ENCODE measurements around the gene RAD51C.
"Not testable (repeated sequence)": the region's sequence is repeated elsewhere in the genome, so short reads cannot be mapped to it uniquely, and the experiment has no call there.

RAD51C gene

GRCh38 chr17:58692239-58693055, at the start of gene RAD51C:
Gene RAD51C (plus strand): TSS chr17:58692602. CDS start chr17:58692644, 42 bp downstream.
- DNase-seq (ENCODE audit: low read depth in 3 of 3), result peak; percentile 78 to 87 (median 82)

GRCh38 chr17:58643147-58643546, 49.3 kb upstream of the RAD51C start:
- no peak for DNase-seq (ENCODE audit: low read depth in 3 of 3)

DNA sequence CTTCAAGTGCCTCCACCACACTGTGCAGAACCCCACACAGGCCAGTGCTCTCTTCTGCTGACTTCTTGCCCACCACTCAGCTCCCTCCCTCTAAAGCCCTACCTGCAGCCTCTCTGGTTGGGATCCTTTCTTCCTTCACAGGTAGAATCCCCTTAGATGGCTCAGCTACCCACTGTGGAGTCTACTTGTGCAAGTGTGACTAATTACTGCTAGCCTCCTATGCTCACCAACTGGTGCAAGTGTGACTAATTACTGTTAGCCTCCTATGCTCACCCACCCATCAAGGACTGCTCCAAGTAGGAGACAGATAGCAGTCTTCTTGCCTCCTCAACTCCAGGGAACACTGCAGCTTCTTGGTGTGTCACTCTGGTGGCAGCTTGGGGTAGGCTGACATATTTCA, 44.2 kb upstream of the RAD51C start:
- no peak for DNase-seq (ENCODE audit: low read depth in 3 of 3)

- DNase-seq (ENCODE audit: low read depth in 3 of 3), result not testable (repeated sequence)
Observed at GRCh38 chr17:58657962-58658803, 34.2 kb upstream of the RAD51C start.

DNA sequence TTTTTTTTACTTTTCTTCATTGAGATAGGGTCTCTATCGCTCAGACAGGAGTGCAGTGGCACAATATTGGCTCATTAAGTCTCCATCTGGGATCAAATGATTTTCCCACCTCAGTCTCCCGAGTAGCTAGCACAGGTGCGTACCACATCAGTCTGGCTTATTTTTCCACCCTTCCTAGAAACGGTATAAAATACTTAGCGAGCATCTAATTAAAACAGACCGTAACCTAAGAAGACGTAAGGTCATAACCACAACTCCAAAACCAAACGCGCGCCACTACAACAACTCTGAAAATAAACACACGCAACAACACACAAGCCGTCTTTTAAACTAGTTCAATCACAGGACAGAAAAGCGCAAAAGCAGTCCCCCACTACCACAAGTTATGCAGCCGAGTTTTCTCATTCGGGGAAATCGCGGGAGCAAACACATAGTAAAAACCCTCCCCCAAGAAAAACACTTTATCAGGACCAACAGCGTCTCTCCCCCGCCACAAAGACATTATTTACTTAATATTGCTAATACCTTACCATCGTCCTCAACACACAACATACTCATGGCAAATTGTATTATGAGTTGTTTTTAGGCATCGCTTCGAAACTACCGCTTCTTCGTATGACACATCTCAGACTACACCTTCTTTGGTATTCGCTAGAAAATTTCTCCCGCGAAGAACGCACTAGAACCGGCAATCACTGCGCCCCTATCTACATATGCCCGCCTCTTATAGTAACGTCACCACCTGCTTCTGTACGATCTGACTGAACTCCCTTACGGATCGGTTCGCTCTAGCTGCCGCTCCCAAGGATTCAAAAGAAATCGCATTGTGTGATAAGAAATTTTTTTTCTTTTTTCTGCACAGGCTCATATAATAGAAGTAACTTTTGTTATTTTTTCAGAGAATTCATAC, 33.3 kb upstream of the RAD51C start:
- DNase-seq (ENCODE audit: low read depth in 3 of 3), result peak; percentile 63 to 76 (median 66)

DNA sequence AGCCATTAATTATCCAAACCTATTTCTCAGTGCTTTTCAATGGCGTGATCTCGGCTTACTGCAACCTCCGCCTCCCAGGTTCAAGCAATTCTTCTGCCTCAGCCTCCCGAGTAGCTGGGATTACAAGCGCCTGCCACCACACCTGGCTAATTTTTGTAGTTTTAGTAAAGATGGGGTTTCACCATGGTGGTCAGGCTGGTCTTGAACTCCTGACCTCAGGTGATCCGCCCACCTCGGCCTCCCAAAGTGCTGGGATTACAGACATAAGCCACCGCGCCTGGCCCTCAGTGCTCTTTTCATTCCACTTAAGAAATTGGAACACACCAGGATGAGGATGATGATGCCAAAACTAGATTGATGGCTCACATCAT, 32.7 kb upstream of the RAD51C start:
- DNase-seq (ENCODE audit: low read depth in 3 of 3), result not testable (repeated sequence)

- no peak for DNase-seq (ENCODE audit: low read depth in 3 of 3)
Observed at GRCh38 chr17:58660621-58661020, 31.8 kb upstream of the RAD51C start.

DNA sequence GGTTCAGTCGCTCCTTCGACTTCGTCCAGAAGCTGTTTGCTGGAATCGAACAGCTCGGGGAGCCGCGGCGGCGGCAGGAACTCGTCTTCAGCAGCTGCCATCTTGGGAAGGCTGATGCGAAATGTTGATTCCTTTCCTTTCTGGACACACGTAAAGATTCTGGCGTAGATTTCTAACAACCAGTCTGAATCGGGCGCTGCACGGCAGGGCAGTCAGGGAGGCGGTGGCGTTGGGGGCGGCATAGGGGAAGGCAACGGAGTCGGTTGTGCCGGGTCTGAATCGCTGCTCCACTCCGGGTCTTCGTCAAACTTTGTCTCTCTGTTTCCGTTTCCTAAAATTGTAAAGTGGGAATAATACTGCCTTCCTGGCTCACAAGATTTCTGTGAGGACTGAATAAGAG, 30.9 kb upstream of the RAD51C start:
- no peak for DNase-seq (ENCODE audit: low read depth in 3 of 3)

GRCh38 chr17:58664302-58664701, 28.1 kb upstream of the RAD51C start:
- DNase-seq (ENCODE audit: low read depth in 3 of 3), result no peak

DNA sequence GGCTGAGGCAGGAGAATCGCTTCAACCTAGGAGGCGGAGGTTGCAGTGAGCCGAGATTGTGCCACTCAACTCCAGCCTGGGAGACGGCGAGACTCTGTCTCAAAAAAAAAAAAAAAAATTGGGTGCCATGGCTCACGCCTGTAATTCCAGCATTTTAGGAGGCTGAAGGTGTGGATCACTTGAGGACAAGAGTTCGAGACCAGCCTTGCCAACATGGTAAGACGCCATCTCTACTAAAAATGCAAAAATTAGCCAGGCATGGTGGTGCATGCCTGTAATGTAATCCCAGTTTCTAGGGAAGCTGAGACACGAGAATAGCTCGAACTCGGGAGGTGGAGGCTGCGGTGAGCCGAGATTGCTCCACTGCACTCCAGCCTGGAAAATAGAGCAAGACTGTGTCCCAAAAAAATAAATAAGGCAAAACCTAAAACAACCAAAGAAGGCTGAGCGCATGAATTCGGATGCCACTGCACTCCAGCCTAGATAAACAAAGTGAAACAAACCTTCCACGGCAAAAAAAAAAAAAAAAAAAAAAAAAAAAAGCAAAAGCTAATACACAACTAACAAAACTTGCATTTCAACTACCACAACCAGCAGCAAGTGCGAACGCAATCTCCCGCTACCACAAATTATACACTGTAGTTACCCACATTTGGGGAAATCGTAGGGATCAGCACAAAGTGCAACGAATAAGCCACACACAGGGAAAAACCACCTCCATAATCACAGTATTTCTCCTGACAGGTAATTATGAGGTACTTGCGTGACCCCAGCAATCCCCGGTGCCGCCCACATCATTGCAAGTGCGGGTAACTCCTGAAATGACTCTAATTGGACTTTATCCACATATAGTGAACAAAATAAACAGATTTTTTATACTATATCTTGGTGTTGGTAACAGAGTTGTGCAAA, 26.2 kb upstream of the RAD51C start:
- no peak for DNase-seq (ENCODE audit: low read depth in 3 of 3)

DNA sequence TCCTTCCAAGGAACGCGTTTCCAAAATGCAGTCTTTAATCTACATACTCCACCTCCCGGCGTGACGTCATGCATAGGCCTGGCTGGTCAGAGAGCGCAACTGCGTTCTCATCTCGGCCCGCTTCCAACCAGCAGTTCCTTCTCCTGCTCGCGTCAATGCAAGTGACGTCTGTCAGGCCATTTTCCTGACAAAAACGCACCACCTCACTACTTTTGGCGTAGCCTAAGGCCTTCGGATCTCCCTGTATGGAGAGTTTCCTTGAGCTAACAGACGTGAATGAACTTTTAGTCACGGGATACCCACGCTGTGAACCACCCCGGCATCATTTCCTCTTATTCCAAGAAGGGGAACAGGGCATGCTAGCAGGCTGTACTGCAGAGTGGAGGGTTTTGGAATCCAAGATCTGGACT, 25.5 kb upstream of the RAD51C start:
- peak in 1 of 3 experiments; percentile 26 for DNase-seq (ENCODE audit: low read depth in 3 of 3)

DNA sequence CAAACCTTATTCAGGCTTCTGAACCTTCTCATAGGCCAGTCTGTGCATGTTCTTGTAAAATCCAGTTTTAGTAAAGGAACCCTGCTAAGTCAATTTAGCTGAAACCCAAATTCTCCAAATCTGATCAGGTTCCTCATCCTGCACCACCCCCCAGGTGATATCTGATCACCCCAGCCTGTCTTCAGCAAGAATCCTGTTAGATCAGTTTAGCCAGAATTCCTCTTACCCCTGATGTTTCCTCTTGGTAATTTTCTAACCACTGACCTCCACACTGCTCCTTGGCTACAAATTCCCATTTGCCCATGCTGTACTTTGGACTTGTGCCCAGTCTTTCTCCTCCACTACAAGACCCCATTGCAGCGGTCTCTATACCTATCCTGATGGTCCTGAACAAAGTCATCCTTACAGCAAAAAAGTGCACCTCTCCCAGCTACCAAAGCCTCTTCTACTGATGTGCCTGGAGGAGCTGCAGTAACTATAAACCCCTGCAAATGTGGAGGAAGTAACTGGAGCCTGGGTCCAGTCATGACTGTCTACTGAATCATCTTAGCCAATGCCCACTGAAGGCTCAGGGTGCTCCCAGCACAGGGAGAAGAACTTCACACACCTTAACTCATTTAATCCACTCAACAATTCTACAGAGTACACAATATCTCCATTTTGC, 24.3 kb upstream of the RAD51C start:
- DNase-seq (ENCODE audit: low read depth in 3 of 3), result no peak

DNA sequence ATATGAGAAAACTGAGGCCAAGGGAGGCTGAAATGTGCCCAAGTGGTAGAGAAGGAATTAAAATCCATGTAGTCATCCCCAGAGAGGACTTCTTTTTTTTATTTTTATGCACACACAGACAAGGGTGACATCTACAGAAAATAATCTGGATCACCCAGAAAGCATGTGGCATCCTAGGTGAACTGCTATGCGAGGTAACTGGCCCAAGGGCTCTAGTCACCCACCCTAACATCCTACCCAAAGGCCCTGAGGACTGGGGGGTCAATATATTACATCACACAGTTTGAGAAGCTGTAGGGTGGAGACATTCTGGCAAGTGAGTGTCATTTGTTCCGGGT, 23.8 kb upstream of the RAD51C start:
- DNase-seq (ENCODE audit: low read depth in 3 of 3), result no peak

DNA sequence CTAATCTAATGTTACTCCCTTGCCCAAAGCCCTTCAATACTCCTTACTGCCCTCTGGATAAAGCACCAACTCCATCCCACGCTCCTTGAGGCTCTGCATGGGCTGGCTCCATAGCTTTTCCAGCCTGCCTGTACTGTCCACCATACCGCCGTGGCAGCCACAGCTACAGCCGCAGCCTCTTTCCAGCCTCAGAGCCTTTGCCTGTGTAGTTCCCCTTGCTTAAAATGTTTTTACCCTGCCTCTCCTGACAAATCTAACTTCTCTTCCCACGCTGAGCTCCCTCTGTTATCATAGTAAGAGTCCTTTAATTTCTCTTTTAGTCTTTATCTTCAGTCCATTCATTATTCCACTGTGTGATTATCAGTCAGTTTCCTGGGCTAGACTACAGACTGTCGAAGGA, 22.5 kb upstream of the RAD51C start:
- no peak for DNase-seq (ENCODE audit: low read depth in 3 of 3)

DNA sequence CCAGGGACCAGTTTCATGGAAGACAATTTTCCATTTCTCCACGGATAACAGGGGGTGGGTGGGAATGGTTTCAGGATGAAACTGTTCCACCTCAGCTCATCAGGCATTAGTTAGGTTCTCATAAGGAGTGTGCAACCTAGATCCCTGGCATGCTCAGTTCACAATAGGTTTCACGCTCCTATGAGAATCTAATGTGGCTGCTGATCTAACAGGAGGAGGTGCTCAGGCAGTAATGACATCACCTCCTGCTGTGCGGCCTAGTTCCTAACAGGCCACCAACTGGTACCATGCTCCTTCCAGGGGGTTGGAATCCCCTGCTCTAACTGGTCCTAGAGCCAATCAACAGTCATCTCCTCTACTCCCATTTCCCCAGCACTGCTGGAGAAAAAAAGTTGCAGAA, 20.4 kb upstream of the RAD51C start:
- DNase-seq (ENCODE audit: low read depth in 3 of 3), result no peak

DNA sequence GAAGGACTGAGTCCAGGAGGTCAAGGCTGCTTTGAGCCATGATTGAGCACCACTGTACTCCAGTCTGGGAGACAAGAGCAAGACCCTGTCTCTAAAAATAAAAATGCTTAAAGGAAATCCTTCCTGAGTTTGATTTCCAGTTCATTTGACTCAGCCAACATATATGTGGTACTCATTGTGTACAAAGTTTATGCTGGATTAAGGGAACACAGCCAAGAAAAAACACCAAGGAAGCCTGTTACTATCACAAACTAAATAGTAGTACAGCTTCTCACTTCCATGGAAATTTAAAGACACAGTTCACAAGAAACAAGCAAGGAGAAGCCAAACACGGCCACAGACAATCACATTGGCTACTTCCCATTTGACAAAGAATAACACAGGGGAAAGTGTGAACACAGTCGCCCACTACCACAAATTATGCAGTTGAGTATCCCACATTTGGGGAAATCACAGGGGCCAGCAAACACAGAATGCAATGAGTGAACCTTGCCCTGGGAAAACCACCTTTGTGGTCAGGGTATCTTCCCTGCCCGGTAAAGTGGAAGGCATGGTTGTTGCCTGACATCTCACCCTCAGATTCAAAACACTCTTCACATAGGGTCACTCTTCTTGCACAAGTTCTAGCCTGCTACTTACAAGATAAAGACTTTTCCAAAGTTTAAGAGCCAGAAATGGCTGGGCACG, 15.1 kb upstream of the RAD51C start:
- no peak for DNase-seq (ENCODE audit: low read depth in 3 of 3)

- not testable (repeated sequence) for DNase-seq (ENCODE audit: low read depth in 3 of 3)
Observed at GRCh38 chr17:58678287-58678686, 14.1 kb upstream of the RAD51C start.

GRCh38 chr17:58679263-58680037, 13.0 kb upstream of the RAD51C start:
- DNase-seq (ENCODE audit: low read depth in 3 of 3), result no peak

DNA sequence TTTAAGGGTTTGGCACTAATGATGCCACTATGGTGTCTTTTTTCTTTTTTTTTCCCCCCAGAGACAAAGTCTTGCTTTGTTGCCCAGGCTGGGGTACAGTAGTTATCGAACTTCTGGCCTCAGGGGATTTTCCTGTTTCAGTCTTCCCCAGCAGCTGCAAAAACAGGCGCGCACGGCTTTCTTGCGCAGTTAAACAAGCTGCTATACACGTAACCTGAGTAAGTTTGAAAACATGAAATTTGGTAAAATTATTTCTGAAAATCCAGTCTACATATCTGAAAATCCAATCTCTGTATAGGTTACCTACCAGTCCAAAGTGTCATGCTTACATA, 12.4 kb upstream of the RAD51C start:
- DNase-seq (ENCODE audit: low read depth in 3 of 3), result no peak

All from stimulated activated CD4-positive, alpha-beta T cell treated with anti-CD3 and anti-CD28 coated beads, TNF-alpha, amount 100 ng/mL, for 24 hours (primary cell).